HCT116 (cell line): Measurements from ENCODE around the gene PRXL2C. TPM values are rescaled to one million over a fixed set of nuclear protein-coding genes. Genes with fewer than 3 reads are reported as not detected.
A peak's percentile ranks its signal among the peaks of the same experiment; 100 is the strongest.

Experiments used
- ATAC-seq: fragments of 200-7000 bp; cut with Tn5 transposase; 2 replicates; pipeline ENCODE4 v1.9.1; 2020; ENCODE audit warnings: mild to moderate bottlenecking, moderate library complexity
- BruUV-seq: library from RNA; stranded (reverse); fragments of 400-500 nt; replicated peaks from 2 replicates; lab custom pipeline; 2021; lab: Mats Ljungman, UMichigan
- CTCF ChIA-PET: fragments of 300-600 bp; sonication (Branson Sonifier 250); formaldehyde crosslinking; loops from one replicate; lab custom pipeline; 2021; ENCODE audit warnings: antibody characterized with exemption; lab: Charles Lee
- POLR2A ChIA-PET: fragments of 300-600, 350-600 bp; sonication (Branson Sonifier 250); formaldehyde crosslinking; loops from one replicate; lab custom pipeline; 2021; ENCODE audit warnings: antibody characterized with exemption; lab: Charles Lee
- RAD21 ChIA-PET, 2 experiments: fragments of 300-600 bp; sonication (Branson Sonifier 250); formaldehyde crosslinking; loops; one replicate each; lab custom pipeline; 2023; ENCODE audit warnings: low total read pairs in 2 of 2; ENCODE audit not compliant: uncharacterized antibody in 2 of 2, unreplicated experiment in 2 of 2, low non-redundant PET in 1 of 2; lab: Charles Lee
- DNase-seq: peaks from one replicate; pipeline ENCODE4 v3.0.0-alpha.2; 2010; ENCODE audit warnings: low read depth, low spot score
- H2AFZ ChIP-seq: fragments of 200-600 bp; shearing (Covaris generic), sonication (generic); 2 replicates; pipeline ENCODE4 v1.6.1; 2017; ENCODE audit warnings: low read depth, mixed run types, mixed read lengths, antibody characterized with exemption, low read length; ENCODE audit not compliant: poor library complexity, severe bottlenecking
- H3K27ac ChIP-seq: 2 replicates; pipeline ENCODE4 v1.5.1; 2012; ENCODE audit warnings: low read depth, low read length
- H3K27me3 ChIP-seq: fragments of 200-600 bp; sonication (generic); 2 replicates; pipeline ENCODE4 v1.6.1; 2016; ENCODE audit warnings: mixed run types, low read length, mixed read lengths; ENCODE audit not compliant: insufficient read depth
- H3K36me3 ChIP-seq, 2 experiments: fragments of 200-500 bp in 1 of 2; fragments of 200-600 bp in 1 of 2; sonication (Bioruptor generic) in 1 of 2; sonication (generic) in 1 of 2; 2 replicates each; pipeline versions ENCODE4 v1.5.1 to v1.6.1; 2014 to 2016; ENCODE audit warnings: low read length in 2 of 2, inconsistent platforms in 1 of 2, mixed read lengths in 1 of 2, mixed run types in 1 of 2; ENCODE audit not compliant: insufficient read depth in 2 of 2, control insufficient read depth in 1 of 2
- H3K4me1 ChIP-seq, 2 experiments: fragments of 200-600 bp in 1 of 2; sonication (generic) in 1 of 2; 2 replicates each; pipeline versions ENCODE4 v1.5.1 to v1.6.1; 2012 to 2017; ENCODE audit warnings: low read length in 2 of 2, inconsistent platforms in 1 of 2, mild to moderate bottlenecking in 1 of 2, mixed read lengths in 1 of 2, mixed run types in 1 of 2, moderate library complexity in 1 of 2; ENCODE audit not compliant: insufficient read depth in 2 of 2, control insufficient read depth in 1 of 2
- H3K4me2 ChIP-seq: fragments of 200-600 bp; sonication (generic); 2 replicates; pipeline ENCODE4 v1.6.1; 2017; ENCODE audit warnings: mixed run types, low read length, mixed read lengths
- H3K4me3 ChIP-seq, 2 experiments: fragments of 200-600 bp in 1 of 2; sonication (generic) in 1 of 2; replicated peaks in 1 of 2; 2 replicates each; pipeline ENCODE4 v1.5.1; 2011 to 2016; ENCODE audit warnings: low read length in 2 of 2, control low read depth in 1 of 2, low read depth in 1 of 2, mild to moderate bottlenecking in 1 of 2, mixed read lengths in 1 of 2, mixed run types in 1 of 2
- H3K79me2 ChIP-seq: fragments of 200-600 bp; sonication (generic); 2 replicates; pipeline ENCODE4 v1.6.1; 2017; ENCODE audit warnings: mild to moderate bottlenecking, mixed run types, low read length, moderate library complexity, mixed read lengths; ENCODE audit not compliant: insufficient read depth
- H3K9ac ChIP-seq: fragments of 200-600 bp; sonication (generic); 2 replicates; pipeline ENCODE4 v1.6.1; 2016; ENCODE audit warnings: low read length, mixed read lengths
- H3K9me2 ChIP-seq: fragments of 200-600 bp; sonication (generic), shearing (Covaris generic); 2 replicates; pipeline ENCODE4 v1.6.1; 2017; ENCODE audit warnings: mixed run types, mild to moderate bottlenecking, moderate library complexity; ENCODE audit not compliant: insufficient read depth
- H3K9me3 ChIP-seq, 2 experiments: fragments of 200-500 bp in 1 of 2; fragments of 200-600 bp in 1 of 2; sonication (Bioruptor generic) in 1 of 2; sonication (generic) in 1 of 2; 2 replicates each; pipeline ENCODE4 v1.6.1; 2014 to 2017; ENCODE audit warnings: low read length in 2 of 2, mixed read lengths in 2 of 2, inconsistent platforms in 1 of 2, low read depth in 1 of 2, mild to moderate bottlenecking in 1 of 2, mixed run types in 1 of 2, moderate library complexity in 1 of 2; ENCODE audit not compliant: control insufficient read depth in 1 of 2, insufficient read depth in 1 of 2
- H4K20me1 ChIP-seq: fragments of 200-600 bp; sonication (generic), shearing (Covaris generic); 2 replicates; pipeline ENCODE4 v1.6.1; 2017; ENCODE audit warnings: mixed run types, mild to moderate bottlenecking, moderate library complexity; ENCODE audit not compliant: insufficient read depth
- RAD21 ChIP-seq: IDR thresholded peaks from 2 replicates; pipeline ENCODE4 v1.6.1; 2012; ENCODE audit warnings: low read depth, mild to moderate bottlenecking
- ZFX ChIP-seq: fragments of 450-650 bp; IDR thresholded peaks from 2 replicates; pipeline ENCODE4 v1.6.1; 2017
- ZNF274 ChIP-seq: fragments of 200-500 bp; sonication (Bioruptor generic); IDR thresholded peaks from 2 replicates; pipeline ENCODE4 v1.6.1; 2014; ENCODE audit warnings: mild to moderate bottlenecking, low read depth, low read length, inconsistent platforms
- intact Hi-C: fragments of 100-400 bp; cut with micrococcal nuclease; formaldehyde crosslinking; loops from 2 replicates; pipeline ENCODE4 v1.10.0; 2022
- total RNA-seq: library from RNA; stranded (reverse); gene quantifications from one replicate; pipeline ENCODE4 v1.2.1, GENCODE V29; 2021; ENCODE audit not compliant: unreplicated experiment
- TF ChIP-seq, protein P1 (sequence below), 3 experiments: fragments of 200-600 bp in 1 of 3; sonication (generic) in 1 of 3; IDR thresholded peaks in 2 of 3; conservative IDR thresholded peaks in 1 of 3; 2 replicates each; pipeline ENCODE4 v1.5.1; 2012 to 2017; ENCODE audit warnings: low read depth in 2 of 3, low read length in 2 of 3, antibody characterized with exemption in 1 of 3, borderline replicate concordance in 1 of 3, control low read depth in 1 of 3, mild to moderate bottlenecking in 1 of 3, mixed read lengths in 1 of 3, mixed run types in 1 of 3, moderate library complexity in 1 of 3; ENCODE audit not compliant: insufficient read depth in 1 of 3

Gene PRXL2C
- total RNA-seq, 1 experiment from 2014 or later, result 10.4 TPM

DNA sequence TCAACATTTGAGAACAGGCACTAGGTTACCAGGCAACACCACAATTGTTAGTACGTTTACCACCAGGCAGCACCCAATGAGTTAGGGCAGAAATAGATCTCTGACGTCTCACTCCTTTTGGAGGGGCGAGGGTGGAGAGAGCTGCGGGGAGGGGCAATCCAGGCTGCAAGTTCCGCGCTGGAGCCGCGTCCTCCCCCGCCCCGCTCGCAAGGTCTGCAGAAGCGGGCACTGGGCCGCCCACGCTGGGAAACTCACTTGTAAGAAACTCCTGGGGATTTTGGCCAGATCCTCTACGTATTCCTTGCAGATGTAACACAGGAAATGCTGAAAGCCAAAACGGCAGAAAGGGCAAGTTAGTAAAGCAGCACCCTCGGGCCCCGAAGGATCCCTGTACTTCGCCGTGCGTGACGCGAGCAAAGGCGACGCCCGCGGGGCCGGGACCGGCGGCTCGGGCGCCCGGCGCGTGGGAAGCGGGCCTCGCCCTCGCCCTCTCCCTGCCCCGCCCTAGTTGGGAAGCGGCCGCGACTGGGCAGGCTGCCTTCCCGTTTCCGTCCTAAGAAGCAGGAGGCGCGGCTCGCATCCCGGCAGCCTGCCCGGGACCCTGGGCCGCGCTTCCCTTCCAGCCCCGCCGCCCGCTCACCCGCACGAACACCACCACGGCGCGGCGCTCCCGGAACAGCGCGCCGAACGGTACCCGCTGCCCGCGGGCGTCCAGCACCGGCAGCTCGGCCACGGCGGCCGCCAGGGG is 493 bp downstream of the PRXL2C start (continued):
- TF ChIP-seq ZFX, result peak; percentile 83; the same call in 1 of the 2 replicates

DNA sequence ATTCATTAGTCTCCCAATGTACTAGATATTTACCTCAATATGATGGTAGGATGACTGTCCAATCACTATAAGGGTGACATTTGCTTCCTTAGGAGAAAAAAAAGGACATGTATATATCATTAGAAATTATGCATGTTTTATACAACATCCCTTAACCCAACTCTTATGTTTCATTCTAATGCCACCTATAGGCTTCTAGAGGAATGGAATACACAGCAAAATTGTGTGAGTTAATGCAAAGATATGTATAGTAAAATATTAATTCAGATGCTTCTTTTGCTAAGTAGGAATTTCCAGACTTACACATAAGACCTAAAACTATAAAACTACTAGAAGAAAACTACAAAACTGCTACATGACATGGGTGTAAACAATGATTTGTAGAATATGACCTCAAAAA is 3.5 kb downstream of the PRXL2C start:
- peaks cover 5 to 17% of the 10 kb centered on the region in 2 experiments; a peak in 3 of 4 replicates for H3K4me1 ChIP-seq
- no peak overlapping the region for H3K4me2 ChIP-seq
- H3K79me2 ChIP-seq, result no peaks in the 10 kb centered on the region
- DNase-seq (no peak), ATAC-seq (no peak)
- intact Hi-C loops, result loop anchor here (5.0 kb wide), 1 partner anchor 324 kb away; no protein-coding TSS in a partner anchor
- RAD21 ChIA-PET, result no interaction called here
- H3K27me3 ChIP-seq, result no peaks in the 10 kb centered on the region
- H3K9ac ChIP-seq, result no peak overlapping the region
- no peak overlapping the region for H2AFZ ChIP-seq
- H3K9me2 ChIP-seq, result no peaks in the 10 kb centered on the region
- no peaks in the 10 kb centered on the region for H4K20me1 ChIP-seq
- CTCF ChIA-PET, result no interaction called here
- H3K36me3 ChIP-seq, result peaks cover 7 to 8% of the 10 kb centered on the region in 2 experiments; a peak in 2 of 4 replicates
- no peak overlapping the region for H3K27ac ChIP-seq
- TF ChIP-seq, protein P1, sequence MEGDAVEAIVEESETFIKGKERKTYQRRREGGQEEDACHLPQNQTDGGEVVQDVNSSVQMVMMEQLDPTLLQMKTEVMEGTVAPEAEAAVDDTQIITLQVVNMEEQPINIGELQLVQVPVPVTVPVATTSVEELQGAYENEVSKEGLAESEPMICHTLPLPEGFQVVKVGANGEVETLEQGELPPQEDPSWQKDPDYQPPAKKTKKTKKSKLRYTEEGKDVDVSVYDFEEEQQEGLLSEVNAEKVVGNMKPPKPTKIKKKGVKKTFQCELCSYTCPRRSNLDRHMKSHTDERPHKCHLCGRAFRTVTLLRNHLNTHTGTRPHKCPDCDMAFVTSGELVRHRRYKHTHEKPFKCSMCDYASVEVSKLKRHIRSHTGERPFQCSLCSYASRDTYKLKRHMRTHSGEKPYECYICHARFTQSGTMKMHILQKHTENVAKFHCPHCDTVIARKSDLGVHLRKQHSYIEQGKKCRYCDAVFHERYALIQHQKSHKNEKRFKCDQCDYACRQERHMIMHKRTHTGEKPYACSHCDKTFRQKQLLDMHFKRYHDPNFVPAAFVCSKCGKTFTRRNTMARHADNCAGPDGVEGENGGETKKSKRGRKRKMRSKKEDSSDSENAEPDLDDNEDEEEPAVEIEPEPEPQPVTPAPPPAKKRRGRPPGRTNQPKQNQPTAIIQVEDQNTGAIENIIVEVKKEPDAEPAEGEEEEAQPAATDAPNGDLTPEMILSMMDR (IDR thresholded peaks at IDR 0.05 in 2 of 3, conservative IDR thresholded peaks at IDR 0.05 in 1 of 3; ENCODE audit: borderline replicate concordance in 1 of 3, insufficient read depth in 1 of 3, low read depth in 2 of 3, low read length in 2 of 3), result peak; percentile 45 to 61 (median 61)
- peak; percentile 79 for TF ChIP-seq RAD21
- TF ChIP-seq ZNF274, result no peak
- no TSS peak for BruUV-seq
- H3K4me3 ChIP-seq, result no peak overlapping the region
- H3K9me3 ChIP-seq, result no peaks in the 10 kb centered on the region
- POLR2A ChIA-PET, result no interaction called here
